Activated T-cell treated with anti-CD3 and anti-CD28 coated beads for 48 hours (primary cell): Measurements from ENCODE around the gene PIGW.
"Not testable (repeated sequence)": the region's sequence is repeated elsewhere in the genome, so short reads cannot be mapped to it uniquely, and the experiment has no call there.

Experiments
- DNase-seq: peaks from one replicate; pipeline ENCODE4 v3.0.0-alpha.2; 2020; ENCODE audit warnings: low read depth

PIGW gene

DNA sequence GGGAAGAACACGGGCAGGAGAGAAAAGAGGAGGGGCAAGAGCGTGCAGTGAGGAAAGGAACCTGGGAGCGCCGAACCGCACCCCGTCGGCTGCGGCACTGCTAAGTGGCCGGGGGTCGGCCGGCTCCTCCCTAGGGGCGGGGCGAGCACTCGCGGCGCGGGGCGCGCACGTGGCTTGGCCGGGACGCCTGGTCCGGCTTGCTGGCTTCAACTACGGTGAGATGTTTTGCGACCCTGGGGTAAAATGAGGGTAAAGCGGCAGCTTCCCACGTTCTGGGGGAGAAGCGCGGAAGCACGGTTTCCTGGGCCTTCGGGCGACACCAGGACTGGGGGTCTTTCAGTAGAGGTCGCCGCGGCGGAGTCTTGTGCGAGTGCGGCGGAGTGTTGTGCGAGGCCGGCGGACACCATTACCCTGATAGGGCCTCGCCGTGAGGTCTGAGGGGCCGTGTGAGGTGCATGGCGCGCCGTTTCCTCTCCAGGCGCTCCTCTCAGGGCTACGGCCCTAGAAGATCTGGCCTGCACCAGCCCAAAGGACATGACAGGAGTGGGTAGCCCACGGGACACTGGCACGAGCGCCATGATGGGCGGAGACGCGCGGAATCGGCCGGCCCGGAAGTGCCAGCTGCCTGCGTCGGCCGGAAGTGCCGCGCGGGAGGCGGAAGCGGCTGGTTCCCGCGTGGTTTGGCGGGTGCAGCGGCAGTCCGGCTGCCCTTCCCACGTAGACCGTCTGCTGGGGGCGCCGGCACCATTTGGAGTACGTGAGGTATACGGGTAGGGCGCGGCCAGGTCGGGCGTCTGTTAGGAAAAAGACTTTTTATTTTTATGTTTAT lies at the start of gene PIGW, which contains the start of gene MYO19:
Gene PIGW, plus strand, starts transcription at position 148 of the 829 bp plus-strand sequence. CDS start 2,115 bp downstream, outside the sequence.
Gene MYO19, minus strand, starts transcription at position 29 of the 829 bp plus-strand sequence. CDS start 2,330 bp downstream, outside the sequence.
- DNase-seq: peak; percentile 89

DNA sequence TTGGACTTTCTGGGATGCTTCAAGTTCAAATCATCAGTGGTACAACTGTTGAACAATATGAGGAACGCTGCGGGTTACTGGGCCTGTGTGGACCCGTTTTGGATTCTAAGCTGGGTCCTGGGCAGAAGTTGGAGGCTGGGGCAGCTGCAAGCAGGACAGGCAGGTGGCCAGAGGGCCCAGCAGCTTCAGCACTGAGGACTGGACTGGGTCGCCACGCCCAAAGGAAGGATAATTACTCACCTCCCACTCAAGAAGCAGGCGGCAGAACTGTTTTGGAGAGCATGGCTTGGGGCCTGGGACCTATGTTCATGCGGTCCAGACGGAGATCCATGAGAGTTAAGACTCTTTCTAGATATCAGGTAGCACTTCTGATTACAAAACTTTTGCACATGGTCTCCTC lies 49.8 kb upstream of the PIGW start:
- DNase-seq: no peak

DNA sequence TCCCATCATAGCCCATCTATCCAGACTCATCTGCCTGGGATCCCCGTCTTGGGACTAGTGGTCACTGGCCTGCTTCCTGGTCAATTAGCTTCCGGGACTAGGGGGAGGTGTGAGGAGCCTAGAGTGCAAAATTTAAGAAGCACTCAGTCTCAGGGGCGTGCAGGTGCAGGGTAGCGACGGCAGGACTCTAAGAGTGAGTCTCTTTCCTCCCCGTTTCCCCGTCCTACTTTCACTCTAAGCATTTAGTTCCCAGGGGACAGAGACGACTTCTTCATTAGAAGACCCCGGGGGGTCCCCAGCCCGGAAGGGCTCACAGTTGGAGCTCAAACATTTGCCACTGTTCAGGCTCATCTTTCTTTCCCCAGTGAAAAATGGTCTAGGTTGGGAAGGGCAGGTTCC lies 49.0 kb upstream of the PIGW start:
- no peak for DNase-seq

DNA sequence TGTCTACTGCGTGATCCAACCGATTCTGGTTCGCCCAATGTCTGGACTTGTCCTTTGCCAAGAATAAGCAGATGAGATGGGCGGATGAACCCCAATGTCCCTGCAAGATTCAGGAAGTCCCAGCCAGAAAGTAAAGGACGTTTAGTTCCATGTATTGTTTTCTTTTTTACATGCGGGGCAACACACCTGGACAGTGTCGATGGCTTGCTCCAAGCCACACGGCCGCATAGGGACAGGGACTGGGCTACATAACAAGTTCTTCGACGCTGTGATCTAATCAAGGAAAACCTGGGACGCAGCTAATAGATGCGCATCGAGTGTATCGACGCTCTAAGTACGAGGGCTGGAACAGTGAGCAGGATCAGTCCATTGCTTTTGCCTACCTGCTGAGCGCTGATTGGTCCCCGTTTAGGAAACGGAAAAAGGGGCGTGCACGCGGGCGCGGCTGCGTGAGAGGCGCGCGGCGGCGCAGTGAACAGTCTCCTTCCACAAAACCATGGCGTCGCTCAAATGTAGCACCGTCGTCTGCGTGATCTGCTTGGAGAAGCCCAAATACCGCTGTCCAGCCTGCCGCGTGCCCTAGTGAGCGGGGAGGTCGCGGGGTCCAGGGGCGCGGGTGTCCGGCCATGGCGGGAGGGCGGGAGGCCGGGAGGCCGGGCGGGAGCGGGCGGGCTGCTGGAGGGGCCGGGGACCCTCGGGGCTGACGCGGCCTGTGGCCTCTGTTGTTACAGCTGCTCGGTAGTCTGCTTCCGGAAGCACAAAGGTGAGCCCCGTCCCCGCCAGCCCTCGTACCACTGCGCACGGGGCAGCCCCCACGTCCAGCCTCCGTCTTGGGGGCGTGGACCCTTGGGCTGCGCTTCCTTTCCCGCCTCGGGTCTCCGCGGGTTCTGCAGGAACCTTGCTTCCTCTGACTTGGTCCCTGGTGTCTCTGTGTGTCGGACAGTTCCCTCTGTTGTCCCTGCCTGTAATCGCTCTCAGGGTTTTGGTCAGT lies 48.3 kb upstream of the PIGW start, which contains the start of gene ZNHIT3:
Gene ZNHIT3, plus strand, starts transcription at position 478 of the 991 bp plus-strand sequence. Its CDS starts 19 bp downstream, at position 497.
- DNase-seq: peak; percentile 85

DNA sequence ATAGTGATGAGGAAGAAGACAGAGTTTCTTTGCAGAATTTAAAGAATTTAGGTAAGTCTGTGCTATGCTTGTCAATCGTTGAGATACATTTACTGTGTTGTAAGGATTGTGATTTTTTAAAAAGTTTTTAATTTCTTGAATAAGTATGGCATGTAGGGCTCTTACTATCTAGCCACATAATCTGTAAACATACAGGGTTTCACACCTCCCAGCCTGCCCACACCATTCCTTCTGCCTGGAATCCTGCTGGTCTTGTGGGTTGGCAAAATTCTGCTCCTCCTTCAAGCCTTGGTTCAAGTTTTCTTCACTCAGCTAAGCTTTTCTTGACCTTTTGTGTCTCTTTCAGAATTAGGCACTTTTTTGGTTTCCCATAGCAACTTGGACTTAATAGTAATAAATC lies 40.8 kb upstream of the PIGW start:
- DNase-seq: no peak

DNA sequence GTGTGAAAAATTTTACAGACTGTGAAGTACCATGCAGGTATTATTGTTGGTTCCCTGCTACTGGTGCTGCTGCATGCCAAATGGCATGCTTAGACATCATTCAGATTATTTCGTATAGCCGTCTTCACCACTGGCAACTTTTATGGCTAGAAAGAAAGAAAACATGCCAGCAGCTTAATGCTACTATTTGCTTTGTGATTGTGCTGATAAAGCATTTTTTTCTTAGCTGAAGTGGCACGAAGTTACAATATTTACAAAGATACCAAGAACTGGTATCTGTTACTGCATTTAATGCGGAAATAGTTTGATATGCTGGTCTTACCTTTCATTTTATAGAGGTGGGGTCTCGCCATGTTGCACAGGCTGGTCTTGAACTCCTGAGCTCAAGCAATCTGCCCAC lies 40.1 kb upstream of the PIGW start:
- no peak for DNase-seq

GRCh38 chr17:36495076-36495578 lies 39.7 kb upstream of the PIGW start:
- DNase-seq: no peak

DNA sequence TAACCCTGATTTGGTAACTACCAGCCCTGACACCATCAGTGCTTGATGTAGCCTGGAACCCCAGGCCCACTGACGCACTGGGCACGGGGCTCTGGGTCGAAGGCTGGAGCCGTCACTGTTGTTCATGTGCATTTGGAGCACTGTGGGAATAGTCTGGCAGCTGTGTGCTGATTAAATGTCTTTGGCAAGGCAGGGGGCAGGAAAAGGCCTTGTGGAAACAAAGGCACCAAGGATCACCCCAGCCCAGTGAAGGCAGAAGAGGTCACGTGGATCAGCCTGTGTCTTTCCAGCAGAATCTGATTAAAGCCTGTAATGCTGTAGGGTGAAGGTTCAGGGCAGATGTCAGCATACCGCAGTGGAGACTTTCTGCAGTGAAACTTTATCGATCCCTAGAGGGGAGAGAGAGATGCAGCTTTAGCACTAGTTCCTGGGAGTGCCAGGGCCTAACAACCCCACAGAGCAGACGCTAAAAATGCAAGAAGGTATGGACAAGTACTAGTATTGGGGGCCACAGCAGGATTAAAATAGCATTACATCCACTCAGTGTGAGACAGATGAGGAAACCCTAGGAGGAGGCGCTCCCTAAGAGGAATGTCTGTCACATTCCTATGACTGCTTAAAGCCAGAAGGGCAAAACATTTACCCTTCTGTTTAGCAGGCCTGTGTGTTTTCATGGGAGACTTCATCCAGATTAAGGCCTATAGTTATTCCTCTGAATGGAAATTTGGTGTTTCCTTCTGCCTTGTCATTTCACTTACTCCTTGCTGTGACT lies 38.6 kb upstream of the PIGW start:
- DNase-seq: no peak

DNA sequence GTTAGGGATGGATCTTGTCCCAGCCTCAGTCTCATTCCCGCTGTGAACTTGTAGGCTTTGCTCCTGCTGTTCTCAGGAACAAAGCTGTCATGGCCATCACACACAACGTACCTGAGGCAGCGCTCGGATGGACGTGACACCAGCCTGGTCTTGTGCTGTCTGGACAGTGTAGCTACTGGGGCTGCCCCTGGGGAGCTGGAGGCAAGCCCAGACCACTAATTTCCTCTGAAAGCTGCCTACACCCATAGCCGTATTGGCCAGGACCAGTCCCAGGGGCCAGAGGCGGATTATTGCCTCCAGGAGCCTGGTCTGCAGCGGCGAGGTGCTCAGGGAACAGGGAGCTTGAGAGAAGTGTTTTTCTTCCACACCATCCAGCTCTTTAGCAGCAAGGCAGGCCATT lies 36.6 kb upstream of the PIGW start:
- DNase-seq: no peak

GRCh38 chr17:36498560-36499300 lies 36.1 kb upstream of the PIGW start:
- no peak for DNase-seq

GRCh38 chr17:36500745-36501225 lies 34.0 kb upstream of the PIGW start:
- DNase-seq: no peak

- DNase-seq: no peak
These were observed 33.4 kb upstream of the PIGW start for GRCh38 chr17:36501351-36501750.

- DNase-seq: no peak
These were observed 32.8 kb upstream of the PIGW start for GRCh38 chr17:36501963-36502362.

- no peak for DNase-seq
These were observed 31.2 kb upstream of the PIGW start for GRCh38 chr17:36503456-36504155.

- no peak for DNase-seq
These were observed 30.6 kb upstream of the PIGW start for GRCh38 chr17:36504156-36504545.

- DNase-seq: no peak
These were observed 29.6 kb upstream of the PIGW start for GRCh38 chr17:36505171-36505570.

- no peak for DNase-seq
These were observed 28.4 kb upstream of the PIGW start for GRCh38 chr17:36506249-36506826.

DNA sequence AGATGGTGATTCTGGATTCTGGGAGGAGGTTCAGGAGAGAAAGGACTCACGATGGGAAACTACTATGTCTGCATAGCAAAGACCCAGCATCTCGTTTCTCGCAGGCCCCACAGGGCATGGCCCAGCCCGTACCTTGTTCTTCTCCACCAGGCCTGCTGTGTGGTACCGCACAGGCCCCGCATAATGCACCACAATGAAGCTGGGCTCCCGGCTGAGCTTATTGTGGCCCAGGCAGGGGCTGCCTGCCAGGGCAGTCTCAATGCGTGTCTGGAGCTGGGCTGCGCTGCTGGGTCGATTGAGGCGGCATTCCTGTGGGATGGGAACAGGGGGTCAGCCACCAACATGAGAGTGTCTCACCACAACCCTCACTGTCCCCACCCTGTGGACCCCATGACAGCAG lies 28.0 kb upstream of the PIGW start:
- DNase-seq: no peak

GRCh38 chr17:36507266-36507665 lies 27.5 kb upstream of the PIGW start:
- no peak for DNase-seq

GRCh38 chr17:36508439-36508838 lies 26.3 kb upstream of the PIGW start:
- not testable (repeated sequence) for DNase-seq
